Mucosa of gallbladder (tissue), 1 donor: ENCODE results near the gene GALNT7. TPM values are rescaled to one million over a fixed set of nuclear protein-coding genes. Genes with fewer than 3 reads are reported as not detected.

Experiments used
- DNase-seq: peaks from one replicate; pipeline ENCODE4 v3.0.0-alpha.2; 2020; ENCODE audit warnings: low spot score
- total RNA-seq: library from RNA; stranded (reverse); gene quantifications from one replicate; pipeline ENCODE4 v1.2.1, GENCODE V29; 2021
- donor health status: DM: no; HTN: no; CAD: no.

Gene GALNT7
- total RNA-seq, 1 donor from 2014 or later, result 45.3 TPM

DNA sequence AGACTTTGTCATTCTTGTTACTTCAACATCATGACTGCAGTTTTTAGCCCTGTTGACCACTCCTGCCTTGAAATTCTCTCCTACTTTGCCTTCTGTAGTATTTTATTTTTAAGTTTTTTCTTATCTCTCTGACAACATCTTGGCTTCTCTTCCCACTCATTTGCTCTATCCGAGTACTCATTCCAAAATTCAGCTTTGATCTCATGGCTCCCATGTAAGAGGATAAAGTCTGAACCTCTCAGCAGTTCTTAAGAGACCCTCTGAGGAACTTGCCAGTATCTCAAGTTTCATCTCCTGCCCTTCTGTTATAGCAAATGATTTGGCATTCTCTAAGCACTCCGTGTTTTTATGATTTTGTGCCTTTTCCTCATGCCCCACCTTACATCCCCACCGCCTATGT is 67.7 kb downstream of the GALNT7 start:
- DNase-seq, result no peak

DNA sequence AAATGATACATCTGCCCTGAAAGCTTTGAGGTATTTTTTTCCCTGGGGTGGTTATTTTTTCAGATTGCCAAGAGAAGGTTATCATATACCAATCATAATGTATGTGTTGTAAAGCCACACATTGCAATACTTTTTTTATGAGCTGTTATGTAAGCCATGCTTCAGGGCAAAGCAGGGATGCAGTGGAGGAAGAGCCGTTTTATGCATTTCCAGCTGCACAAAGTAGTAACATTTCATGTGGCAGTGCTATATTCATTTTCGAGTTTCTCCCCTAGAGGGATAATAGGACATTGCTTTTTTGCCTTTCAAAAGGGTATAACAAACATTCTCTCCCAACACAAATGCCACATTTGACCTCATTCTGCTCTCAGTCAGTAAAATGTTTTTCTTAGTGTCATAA is 68.5 kb downstream of the GALNT7 start:
- no peak for DNase-seq

GRCh38 chr4:173237762-173238161 is 69.2 kb downstream of the GALNT7 start:
- no peak for DNase-seq

- no peak for DNase-seq
These were observed 72.1 kb downstream of the GALNT7 start for GRCh38 chr4:173240696-173241095.

DNA sequence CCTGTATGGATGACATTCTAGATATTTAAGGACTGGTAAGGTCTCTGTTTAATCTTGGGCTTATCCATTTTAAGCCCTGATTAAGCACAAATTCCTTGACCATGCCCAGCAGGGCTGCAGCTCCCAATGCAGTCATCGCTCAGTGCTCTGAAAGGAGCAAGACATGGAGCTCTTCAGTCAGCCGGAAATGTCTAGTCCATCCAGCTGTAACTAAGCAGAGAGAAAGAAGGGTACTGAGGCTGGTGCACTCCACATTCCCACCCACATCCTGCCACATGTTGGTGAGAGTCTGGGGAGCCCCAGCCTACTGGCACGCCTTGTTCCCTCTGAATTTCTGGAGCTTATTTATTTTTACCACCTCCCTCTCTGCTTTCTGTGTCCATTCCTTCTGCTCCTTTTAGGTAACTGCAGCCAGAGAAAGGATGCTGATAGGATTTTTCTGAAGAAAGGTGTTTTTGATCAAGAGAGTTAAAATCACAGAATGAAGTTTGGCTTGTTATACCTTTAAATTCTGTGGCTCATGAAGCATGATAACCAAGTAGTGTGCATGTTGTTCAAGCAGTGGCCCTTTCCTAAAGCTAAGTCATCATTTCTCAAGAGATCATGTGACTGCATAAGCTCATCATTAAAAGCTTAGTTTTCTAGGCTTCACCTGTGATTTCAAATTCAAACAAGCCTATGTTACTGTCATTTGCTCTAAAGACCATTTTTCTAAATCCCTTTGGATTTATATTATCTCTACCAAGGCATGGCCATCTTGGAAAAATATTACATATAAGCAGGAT is 74.0 kb downstream of the GALNT7 start:
- DNase-seq, result no peak

GRCh38 chr4:173243321-173243720 is 74.7 kb downstream of the GALNT7 start:
- DNase-seq, result no peak

- no peak for DNase-seq
These were observed 75.5 kb downstream of the GALNT7 start for GRCh38 chr4:173243917-173244658.

DNA sequence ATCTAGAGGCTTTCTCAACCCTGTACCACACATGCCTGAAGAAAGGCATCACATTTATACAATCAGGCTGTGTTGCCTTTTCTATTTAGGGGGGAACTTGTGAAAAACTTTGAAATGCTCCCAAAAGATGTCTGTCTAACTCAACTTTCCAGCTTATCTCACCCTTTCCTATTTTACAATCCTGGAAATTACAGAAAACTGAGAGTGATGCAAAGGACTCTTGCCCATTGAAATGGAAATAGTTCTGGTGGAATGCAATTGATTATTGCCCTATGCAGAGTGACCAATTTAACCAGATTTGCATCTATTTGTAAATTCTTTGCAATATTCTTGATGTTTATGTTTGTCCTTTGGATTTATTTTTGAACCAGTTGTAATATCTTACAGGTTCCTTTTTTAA is 77.3 kb downstream of the GALNT7 start:
- no peak for DNase-seq

- no peak for DNase-seq
These were observed 78.1 kb downstream of the GALNT7 start for GRCh38 chr4:173246719-173247118.

- no peak for DNase-seq
These were observed 78.7 kb downstream of the GALNT7 start for GRCh38 chr4:173247321-173247720.

DNA sequence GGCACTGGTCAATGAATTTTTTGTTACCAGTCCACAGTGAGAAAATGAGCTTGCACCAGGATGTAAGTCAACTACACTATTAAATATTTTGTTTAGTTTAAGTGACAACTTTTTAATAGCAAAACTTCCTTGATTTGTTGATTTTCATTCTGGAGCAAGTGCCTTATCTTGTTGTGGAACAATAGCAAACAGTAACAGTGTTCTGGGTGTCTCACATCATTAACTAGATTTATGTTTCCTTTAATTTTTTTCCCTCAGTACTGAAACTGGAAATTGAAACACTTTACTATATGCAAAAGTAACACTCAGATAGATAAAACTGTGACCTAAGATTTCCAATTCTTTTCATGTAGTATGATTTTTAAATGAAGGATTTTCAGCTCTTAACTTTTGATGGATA is 80.1 kb downstream of the GALNT7 start:
- no peak for DNase-seq

GRCh38 chr4:173252024-173252935 is 83.7 kb downstream of the GALNT7 start:
- DNase-seq, result peak; percentile 51

- no peak for DNase-seq
These were observed 85.0 kb downstream of the GALNT7 start for GRCh38 chr4:173253561-173253960.

DNA sequence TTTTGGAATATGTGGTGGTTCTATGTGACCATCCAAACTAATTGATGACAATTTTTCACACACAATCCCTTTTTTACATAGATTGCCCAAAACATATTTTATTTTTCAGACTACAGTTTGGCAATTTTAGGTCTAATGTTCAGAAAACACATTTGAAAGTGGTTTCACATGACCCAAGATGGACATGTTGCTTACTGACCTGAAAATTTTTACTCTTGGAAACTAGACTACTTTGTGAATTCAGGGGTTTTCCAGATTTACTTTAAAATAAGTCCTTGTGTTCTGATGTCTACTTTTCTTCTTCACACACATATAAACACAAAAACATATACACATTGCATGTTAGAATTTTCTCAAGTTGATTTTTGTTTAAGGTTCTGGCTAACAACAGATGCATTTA is 86.0 kb downstream of the GALNT7 start:
- no peak for DNase-seq

DNA sequence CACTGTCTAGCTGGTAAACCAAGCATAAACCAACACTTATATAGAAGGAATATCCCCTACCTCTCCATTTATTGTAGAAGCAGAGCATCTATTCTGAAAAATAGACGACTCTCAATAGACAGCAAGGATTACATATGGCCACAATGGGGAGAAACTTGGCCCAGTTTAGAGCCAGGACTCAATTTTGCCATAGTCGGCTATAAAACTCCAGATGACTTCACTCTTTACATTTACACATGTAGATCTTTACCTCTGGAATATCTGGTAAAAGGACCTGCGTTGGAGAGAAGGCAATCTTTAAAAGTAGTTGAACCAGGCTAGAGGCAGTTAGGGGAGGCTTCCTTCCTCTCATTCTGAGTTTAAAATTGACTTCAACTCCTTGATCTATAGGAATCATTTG is 88.2 kb downstream of the GALNT7 start:
- DNase-seq, result no peak

- peak; percentile 44 for DNase-seq
These were observed 89.4 kb downstream of the GALNT7 start for GRCh38 chr4:173257732-173258717.

- DNase-seq, result no peak
These were observed 90.3 kb downstream of the GALNT7 start for GRCh38 chr4:173258866-173259265.

DNA sequence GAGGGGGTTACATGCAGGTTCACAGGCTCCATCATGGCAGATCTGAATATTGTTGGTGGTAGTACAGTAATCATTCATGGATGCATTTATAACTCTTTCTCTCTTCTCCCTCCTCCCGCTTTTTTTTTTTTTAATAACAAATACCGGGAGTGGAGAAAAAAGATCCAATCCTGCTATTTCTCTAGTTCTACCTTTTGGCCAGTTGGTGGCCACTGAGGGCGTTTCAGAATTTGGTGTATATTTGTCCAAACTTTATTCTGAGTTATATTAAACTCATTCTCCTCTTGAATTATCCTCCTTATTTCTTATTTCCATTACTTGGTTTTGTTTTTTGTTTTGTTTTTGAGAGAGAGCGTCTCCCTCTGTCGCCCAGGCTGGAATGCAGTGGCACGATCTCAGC is 90.7 kb downstream of the GALNT7 start:
- DNase-seq, result no peak

DNA sequence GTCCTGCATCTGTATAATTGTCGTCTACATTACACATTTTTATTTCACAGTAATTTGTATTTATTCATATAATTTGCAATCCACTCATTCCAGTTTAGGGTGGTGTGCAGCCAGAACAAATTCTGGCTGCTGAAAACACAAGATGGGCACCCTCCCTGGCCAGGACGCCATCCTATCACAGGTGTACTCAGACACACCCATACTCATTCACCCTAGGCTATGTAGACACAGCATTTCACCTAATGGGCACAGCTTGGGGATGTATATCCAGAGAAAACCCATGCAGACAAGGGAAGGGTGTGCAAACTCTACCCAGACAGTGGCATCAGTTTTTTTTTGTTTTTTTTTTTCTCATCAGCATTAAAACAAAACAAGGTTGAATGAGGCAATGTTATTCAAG is 92.4 kb downstream of the GALNT7 start:
- no peak for DNase-seq

DNA sequence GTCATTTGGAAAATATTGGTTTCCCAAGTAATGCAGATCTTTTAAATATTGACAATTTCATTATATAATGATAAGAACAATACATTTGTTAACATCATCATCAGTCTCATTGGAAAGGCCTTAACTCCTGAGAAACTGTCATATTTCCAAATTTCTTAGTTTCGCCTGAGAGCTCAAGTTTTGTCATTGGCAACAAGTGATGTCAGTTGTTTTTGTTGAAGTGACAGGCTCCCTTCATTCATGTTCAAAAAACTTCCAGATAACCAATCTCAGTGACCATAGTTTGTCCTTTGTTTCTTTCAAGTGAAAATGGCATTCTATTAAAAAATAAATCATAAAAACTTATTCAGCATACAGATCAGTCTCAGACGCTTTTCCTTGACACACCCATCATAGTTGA is 93.8 kb downstream of the GALNT7 start:
- no peak for DNase-seq

DNA sequence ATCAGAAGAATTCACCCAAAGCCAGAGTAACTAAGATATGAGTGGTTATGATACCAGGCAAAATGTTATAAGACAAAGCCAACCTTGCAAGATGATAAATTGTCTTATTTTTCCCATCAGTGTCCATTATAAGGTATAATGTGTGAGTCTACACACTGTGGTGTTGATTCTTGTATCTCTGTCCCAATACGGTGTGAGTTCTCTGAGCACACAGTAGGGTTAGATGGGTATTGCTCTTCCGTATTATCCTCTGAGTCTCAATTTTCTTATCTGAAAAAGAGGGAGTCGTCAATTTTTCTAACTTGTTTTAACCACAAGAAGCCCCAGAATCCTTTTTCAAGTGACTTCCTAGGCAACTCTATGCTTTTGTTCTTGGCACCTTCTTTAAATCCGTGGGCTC is 95.6 kb downstream of the GALNT7 start:
- no peak for DNase-seq
